ENCODE measurements around the gene WDR6. TPM values are rescaled to one million over a fixed set of nuclear protein-coding genes. Genes with fewer than 3 reads are reported as not detected.
"Not testable (repeated sequence)": the region's sequence is repeated elsewhere in the genome, so short reads cannot be mapped to it uniquely, and the experiment has no call there.

Gene WDR6
- polyA plus RNA-seq, 1 experiment, result 164 TPM

GRCh38 chr3:49005303-49005680 is 1.9 kb upstream of the WDR6 start:
- Histone ChIP-seq H3K4me3 (ENCODE audit: low read depth, low read length) (no peak overlapping the region), H3K36me3 (ENCODE audit: control insufficient read depth, insufficient read depth, low read length) (peaks cover 4% of the 10 kb centered on the region), H3K27me3 (ENCODE audit: control insufficient read depth, insufficient read depth, low read length) (no peaks in the 10 kb centered on the region)
- no peak for TF ChIP-seq CTCF (IDR thresholded peaks at IDR 0.05; ENCODE audit: insufficient read depth, low read depth, low read length)
- POLR2A ChIA-PET, result no interaction called here
- DNase-seq (ENCODE audit: low read depth), result no peak
- CTCF ChIA-PET, result interaction anchor here (5.1 to 6.2 kb wide), 2 partner anchors 16 to 17 kb away, joined by 30 to 46 read pairs; partner anchors contain the start of genes NDUFAF3 and P4HTM

- H3K36me3 ChIP-seq (ENCODE audit: control insufficient read depth, insufficient read depth, low read length), result peaks cover 5% of the 10 kb centered on the region
- peak overlapping the region; percentile 96; the same call in 1 of the 2 replicates for H3K4me3 ChIP-seq (ENCODE audit: low read depth, low read length)
- CTCF ChIA-PET, result interaction anchor here (0.6 to 6.2 kb wide), 3 partner anchors 10 to 17 kb away, joined by 3 to 46 read pairs (median 30); partner anchors contain the start of genes NDUFAF3 and P4HTM
- H3K27me3 ChIP-seq (ENCODE audit: control insufficient read depth, insufficient read depth, low read length), result no peaks in the 10 kb centered on the region
- POLR2A ChIA-PET, result no interaction called here
- no peak for TF ChIP-seq CTCF (IDR thresholded peaks at IDR 0.05; ENCODE audit: insufficient read depth, low read depth, low read length)
- DNase-seq (ENCODE audit: low read depth), result no peak
These were observed 1.2 kb upstream of the WDR6 start for GRCh38 chr3:49005998-49006397.

GRCh38 chr3:49006408-49007067 is 653 bp upstream of the WDR6 start:
- POLR2A ChIA-PET, result interaction anchor here (0.5 to 1.5 kb wide), 6 partner anchors 13 to 108 kb away, joined by 3 to 19 read pairs (median 8); partner anchors contain the start of genes IMPDH2, NDUFAF3, P4HTM and SLC25A20
- Histone ChIP-seq H3K36me3 (ENCODE audit: control insufficient read depth, insufficient read depth, low read length) (peaks cover 6% of the 10 kb centered on the region), H3K4me3 (ENCODE audit: low read depth, low read length) (peak overlapping the region; percentile 96), H3K27me3 (ENCODE audit: control insufficient read depth, insufficient read depth, low read length) (no peaks in the 10 kb centered on the region)
- CTCF ChIA-PET, result interaction anchor here (0.6 to 6.2 kb wide), 10 partner anchors 11 to 557 kb away, joined by 3 to 46 read pairs (median 4); partner anchors contain the start of genes ARIH2, DALRD3, NDUFAF3 and P4HTM
- TF ChIP-seq CTCF (IDR thresholded peaks at IDR 0.05; ENCODE audit: insufficient read depth, low read depth, low read length), result no peak
- no peak for DNase-seq (ENCODE audit: low read depth)

GRCh38 chr3:49007771-49008528 is 759 bp downstream of the WDR6 start:
- Histone ChIP-seq H3K36me3 (ENCODE audit: control insufficient read depth, insufficient read depth, low read length) (peaks cover 17% of the 10 kb centered on the region), H3K4me3 (ENCODE audit: low read depth, low read length) (peak overlapping the region; percentile 96), H3K27me3 (ENCODE audit: control insufficient read depth, insufficient read depth, low read length) (no peaks in the 10 kb centered on the region)
- ChIA-PET CTCF (interaction anchor here (0.9 to 6.2 kb wide), 6 partner anchors 9 to 89 kb away, joined by 3 to 46 read pairs (median 8); partner anchors contain the start of genes ARIH2, DALRD3, NDUFAF3 and P4HTM), POLR2A (interaction anchor here (0.6 to 1.5 kb wide), 9 partner anchors 10 to 663 kb away, joined by 3 to 9 read pairs (median 5); partner anchors contain the start of genes DALRD3, IMPDH2, NDUFAF3 and P4HTM)
- DNase-seq (ENCODE audit: low read depth), result no peak
- TF ChIP-seq CTCF (IDR thresholded peaks at IDR 0.05; ENCODE audit: insufficient read depth, low read depth, low read length), result no peak

GRCh38 chr3:49008627-49009026 is 1.4 kb downstream of the WDR6 start:
- ChIA-PET POLR2A (interaction anchor here (1.0 kb wide), 1 partner anchor 13 kb away, joined by 3 read pairs; the partner anchor contains the start of gene NDUFAF3), CTCF (interaction anchor here (2.9 to 6.2 kb wide), 3 partner anchors 8 to 19 kb away, joined by 13 to 46 read pairs (median 30); partner anchors contain the start of genes NDUFAF3 and P4HTM)
- peak overlapping the region; percentile 96 for H3K4me3 ChIP-seq (ENCODE audit: low read depth, low read length)
- H3K36me3 ChIP-seq (ENCODE audit: control insufficient read depth, insufficient read depth, low read length), result peaks cover 24% of the 10 kb centered on the region
- not testable (repeated sequence) for DNase-seq (ENCODE audit: low read depth); H3K27me3 ChIP-seq (ENCODE audit: control insufficient read depth, insufficient read depth, low read length)
